ENCODE results near the gene SHD. TPM values are rescaled to one million over a fixed set of nuclear protein-coding genes. Genes with fewer than 3 reads are reported as not detected.
"Not testable (repeated sequence)": the region's sequence is repeated elsewhere in the genome, so short reads cannot be mapped to it uniquely, and the experiment has no call there.

The SHD gene
- total RNA-seq, 1 donor from 2014 or later = 0.74 TPM

- DNase-seq (ENCODE audit: low spot score, unreplicated experiment) = no peak
- H3K36me3 Mint-ChIP-seq (ENCODE audit: insufficient read depth) = no peaks in the 10 kb centered on the region
- peaks cover 45% of the 10 kb centered on the region for H3K27me3 Mint-ChIP-seq
- peaks cover 4% of the 10 kb centered on the region for H3K4me1 Mint-ChIP-seq (ENCODE audit: low read depth)
- peak overlapping the region; percentile 68 for H3K4me3 Mint-ChIP-seq (ENCODE audit: low read depth)
- H3K27ac Mint-ChIP-seq = peak overlapping the region; percentile 37
- TF ChIP-seq CTCF (IDR thresholded peaks at IDR 0.05; ENCODE audit: unreplicated experiment) = no peak
- no peaks in the 10 kb centered on the region for H3K9me3 Mint-ChIP-seq (ENCODE audit: low read depth)
These were observed 710 bp downstream of the SHD start for GRCh38 chr19:4279530-4280422.

- peaks cover 33% of the 10 kb centered on the region for H3K27me3 Mint-ChIP-seq
These were observed 5.3 kb downstream of the SHD start for GRCh38 chr19:4284176-4284958.

GRCh38 chr19:4284974-4285373 is 5.9 kb downstream of the SHD start:
- TF ChIP-seq CTCF (IDR thresholded peaks at IDR 0.05; ENCODE audit: unreplicated experiment) = no peak
- no peak overlapping the region for H3K27ac Mint-ChIP-seq
- no peak for DNase-seq (ENCODE audit: low spot score, unreplicated experiment)
- H3K4me1 Mint-ChIP-seq (ENCODE audit: low read depth) = no peaks in the 10 kb centered on the region
- peaks cover 29% of the 10 kb centered on the region for H3K27me3 Mint-ChIP-seq
- no peak overlapping the region for H3K4me3 Mint-ChIP-seq (ENCODE audit: low read depth)
- no peaks in the 10 kb centered on the region for H3K9me3 Mint-ChIP-seq (ENCODE audit: low read depth)
- H3K36me3 Mint-ChIP-seq (ENCODE audit: insufficient read depth) = no peaks in the 10 kb centered on the region

More at GRCh38 chr19:4284176-4284958, 5.3 kb downstream of the SHD start:
- Mint-ChIP-seq H3K4me1 (ENCODE audit: low read depth) (peaks cover 2% of the 10 kb centered on the region), H3K9me3 (ENCODE audit: low read depth) (no peaks in the 10 kb centered on the region), H3K36me3 (ENCODE audit: insufficient read depth) (no peaks in the 10 kb centered on the region), H3K4me3 (ENCODE audit: low read depth) (no peak overlapping the region), H3K27ac (no peak overlapping the region)
- no peak for TF ChIP-seq CTCF (IDR thresholded peaks at IDR 0.05; ENCODE audit: unreplicated experiment)
- no peak for DNase-seq (ENCODE audit: low spot score, unreplicated experiment)

GRCh38 chr19:4286141-4286540 is 7.1 kb downstream of the SHD start:
- H3K4me3 Mint-ChIP-seq (ENCODE audit: low read depth); H3K9me3 Mint-ChIP-seq (ENCODE audit: low read depth); H3K27ac Mint-ChIP-seq; DNase-seq (ENCODE audit: low spot score, unreplicated experiment); H3K4me1 Mint-ChIP-seq (ENCODE audit: low read depth); H3K36me3 Mint-ChIP-seq (ENCODE audit: insufficient read depth): not testable (repeated sequence)
- peaks cover 17% of the 10 kb centered on the region for H3K27me3 Mint-ChIP-seq

GRCh38 chr19:4288091-4288777 is 9.2 kb downstream of the SHD start:
- H3K4me1 Mint-ChIP-seq (ENCODE audit: low read depth) = no peaks in the 10 kb centered on the region
- no peak for DNase-seq (ENCODE audit: low spot score, unreplicated experiment)
- peaks cover 5% of the 10 kb centered on the region for H3K27me3 Mint-ChIP-seq
- no peaks in the 10 kb centered on the region for H3K9me3 Mint-ChIP-seq (ENCODE audit: low read depth)
- no peak overlapping the region for H3K4me3 Mint-ChIP-seq (ENCODE audit: low read depth)
- no peak overlapping the region for H3K27ac Mint-ChIP-seq
- TF ChIP-seq CTCF (IDR thresholded peaks at IDR 0.05; ENCODE audit: unreplicated experiment) = no peak
- no peaks in the 10 kb centered on the region for H3K36me3 Mint-ChIP-seq (ENCODE audit: insufficient read depth)
